CD4-positive, CD25-positive, alpha-beta regulatory T cell (primary cell): ENCODE data around the gene DHRS7B. TPM values are rescaled to one million over a fixed set of nuclear protein-coding genes. Genes with fewer than 3 reads are reported as not detected.

Experiments used
- ATAC-seq, 2 donors: fragments of 150-1000 bp; cut with Tn5 transposase; one replicate each; pipeline ENCODE4 v1.10.0; 2021; ENCODE audit warnings: low read depth in 2 of 2, moderate number of reproducible peaks in 2 of 2, moderate library complexity in 1 of 2
- DNase-seq, 3 donors: peaks; one replicate each; pipeline versions ENCODE4 v3.0.0 to v3.0.0-alpha.2; 2012 to 2022; ENCODE audit warnings: mixed read lengths in 1 of 3
- H3K27ac ChIP-seq: one replicate; pipeline ENCODE4 v1.7.0; 2013; ENCODE audit warnings: mild to moderate bottlenecking, low read length; ENCODE audit not compliant: insufficient read depth, poor library complexity, severe bottlenecking
- H3K27me3 ChIP-seq: one replicate; pipeline ENCODE4 v1.7.0; 2013; ENCODE audit warnings: low read length; ENCODE audit not compliant: control insufficient read depth, insufficient read depth
- H3K36me3 ChIP-seq: one replicate; pipeline ENCODE4 v1.7.0; 2013; ENCODE audit warnings: mild to moderate bottlenecking, low read length, moderate library complexity; ENCODE audit not compliant: control insufficient read depth, insufficient read depth
- H3K4me1 ChIP-seq: 2 replicates; pipeline ENCODE4 v1.7.0; 2013; ENCODE audit warnings: mild to moderate bottlenecking, low read length; ENCODE audit not compliant: insufficient read depth, control insufficient read depth, poor library complexity, severe bottlenecking
- H3K4me3 ChIP-seq: one replicate; pipeline ENCODE4 v1.7.0; 2013; ENCODE audit warnings: low read depth, mild to moderate bottlenecking, low read length, moderate library complexity
- H3K9me3 ChIP-seq, 2 experiments: 1 replicate in 1 of 2; 2 replicates in 1 of 2; pipeline ENCODE4 v1.7.0; 2013; ENCODE audit warnings: low read length in 2 of 2, mild to moderate bottlenecking in 1 of 2, moderate library complexity in 1 of 2; ENCODE audit not compliant: control insufficient read depth in 2 of 2
- H3K27ac Mint-ChIP-seq, 3 donors: one replicate each; pipeline ENCODE4 v1.8.0; 2020 to 2022; ENCODE audit warnings: mild to moderate bottlenecking in 3 of 3, mixed read lengths in 3 of 3, moderate library complexity in 2 of 3
- H3K27me3 Mint-ChIP-seq: one replicate; pipeline ENCODE4 v1.8.0; 2022; ENCODE audit warnings: mild to moderate bottlenecking, mixed read lengths
- H3K36me3 Mint-ChIP-seq: one replicate; pipeline ENCODE4 v1.8.0; 2020; ENCODE audit warnings: mixed read lengths
- H3K4me1 Mint-ChIP-seq, 4 donors: one replicate each; pipeline ENCODE4 v1.8.0; 2020 to 2022; ENCODE audit warnings: mixed read lengths in 4 of 4, mild to moderate bottlenecking in 1 of 4
- H3K4me3 Mint-ChIP-seq, 4 donors: one replicate each; pipeline ENCODE4 v1.8.0; 2020 to 2022; ENCODE audit warnings: mild to moderate bottlenecking in 4 of 4, mixed read lengths in 4 of 4, moderate library complexity in 3 of 4
- H3K9me3 Mint-ChIP-seq, 7 donors: one replicate each; pipeline ENCODE4 v1.8.0; 2020 to 2022; ENCODE audit warnings: mixed read lengths in 7 of 7, mild to moderate bottlenecking in 3 of 7, moderate library complexity in 2 of 7
- polyA plus RNA-seq, 4 donors: library from polyadenylated mRNA; unstranded; fragments of 300-500 nt; fragmentation: Illumina TruSeq; gene quantifications; one replicate each; pipeline ENCODE4 v1.2.3, GENCODE V29; 2021
- total RNA-seq: library from RNA; stranded (reverse); gene quantifications from one replicate; pipeline ENCODE4 v1.2.3, GENCODE V29; 2022

Gene DHRS7B
- total and polyA plus RNA-seq, 5 donors from 2014 or later = 7.6 to 17.2 (median 12.2) TPM

DNA sequence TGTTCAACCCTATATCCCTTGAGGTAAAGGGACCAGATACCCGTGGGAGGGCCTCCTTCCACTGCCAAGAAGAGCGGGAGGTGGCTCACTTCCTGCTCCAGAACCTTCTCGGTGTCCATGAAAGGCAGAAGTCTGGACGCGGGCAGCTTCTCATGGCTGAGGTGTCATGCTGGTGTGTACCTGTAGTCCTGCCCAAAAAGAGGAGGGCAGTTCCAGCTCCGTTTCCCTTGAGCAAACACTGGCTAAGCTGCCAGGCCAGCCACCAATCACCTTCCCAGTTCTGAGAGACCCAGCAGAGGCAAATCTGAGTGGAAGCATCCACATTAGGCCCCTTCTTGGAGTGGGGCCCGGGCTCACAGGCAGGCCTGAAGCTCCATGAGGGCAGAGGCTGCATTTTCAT lies 81.6 kb downstream of the DHRS7B start:
- Mint-ChIP-seq H3K27ac (no peak overlapping the region), H3K36me3 (peaks cover 3% of the 10 kb centered on the region), H3K27me3 (no peaks in the 10 kb centered on the region), H3K4me3 (no peak overlapping the region), H3K9me3 (no peaks in the 10 kb centered on the region), H3K4me1 (peaks cover 6 to 63% (median 33%) of the 10 kb centered on the region in 4 donors)
- Histone ChIP-seq H3K4me3 (no peak overlapping the region), H3K9me3 (no peaks in the 10 kb centered on the region), H3K27ac (no peak overlapping the region), H3K36me3 (peaks cover 29% of the 10 kb centered on the region), H3K4me1 (peaks cover 37% of the 10 kb centered on the region), H3K27me3 (no peaks in the 10 kb centered on the region)
- ATAC-seq (no peak), DNase-seq (no peak)

DNA sequence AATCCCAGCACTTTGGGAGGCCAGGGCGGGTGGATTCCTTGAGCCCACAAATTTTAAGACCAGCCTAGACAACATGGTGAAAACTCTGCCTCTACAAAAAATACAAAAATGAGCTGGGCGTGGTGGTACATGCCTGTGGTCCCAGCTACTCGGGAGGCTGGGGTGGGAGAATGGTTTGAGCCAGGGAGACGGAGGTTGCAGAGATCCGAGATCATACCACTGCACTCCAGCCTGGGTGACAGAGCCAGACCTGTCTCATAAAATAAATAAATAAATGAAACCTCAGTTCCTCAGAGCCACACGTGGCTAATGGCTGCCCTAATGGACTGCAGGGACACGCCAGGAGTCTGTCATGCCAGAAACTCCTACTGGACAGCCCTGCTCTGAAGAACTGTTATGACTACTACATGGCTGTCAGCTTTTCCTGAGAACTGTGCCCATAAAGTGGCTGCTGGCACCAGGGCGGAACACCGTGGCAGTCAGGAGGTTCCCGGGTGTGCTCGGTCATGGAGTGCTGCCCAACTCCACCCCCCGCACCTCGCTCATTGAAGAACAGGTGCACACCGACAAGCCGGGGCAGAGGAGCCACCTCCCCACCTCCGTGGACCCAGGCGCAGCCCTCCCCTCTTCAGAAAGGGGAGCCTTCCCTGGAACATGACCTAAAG lies 82.9 kb downstream of the DHRS7B start:
- no peak for ATAC-seq
- Mint-ChIP-seq H3K4me1 (peaks cover 6 to 63% (median 34%) of the 10 kb centered on the region in 4 donors), H3K27me3 (no peaks in the 10 kb centered on the region), H3K36me3 (peaks cover 3% of the 10 kb centered on the region), H3K4me3 (peak overlapping the region in 1 of 4 donors; percentile 63), H3K27ac (peak overlapping the region; percentile 14 to 69 (median 59)), H3K9me3 (no peaks in the 10 kb centered on the region)
- peaks cover 28% of the 10 kb centered on the region for H3K36me3 ChIP-seq
- H3K4me1 ChIP-seq = peaks cover 40% of the 10 kb centered on the region
- no peak for DNase-seq
- H3K4me3 ChIP-seq = no peak overlapping the region
- no peak overlapping the region for H3K27ac ChIP-seq
- no peaks in the 10 kb centered on the region for H3K9me3 ChIP-seq
- H3K27me3 ChIP-seq = no peaks in the 10 kb centered on the region

- H3K27me3 Mint-ChIP-seq = no peaks in the 10 kb centered on the region
- no peaks in the 10 kb centered on the region for H3K27me3 ChIP-seq
- H3K4me1 ChIP-seq = peaks cover 44% of the 10 kb centered on the region
- no peaks in the 10 kb centered on the region for H3K9me3 ChIP-seq
- H3K27ac ChIP-seq = no peak overlapping the region
- H3K9me3 Mint-ChIP-seq = no peaks in the 10 kb centered on the region
- ATAC-seq = no peak
- peaks cover 25% of the 10 kb centered on the region for H3K36me3 ChIP-seq
- H3K4me1 Mint-ChIP-seq = peaks cover 6 to 63% (median 37%) of the 10 kb centered on the region in 4 donors
- peak overlapping the region in 2 of 4 donors; percentile 58 to 63 for H3K4me3 Mint-ChIP-seq
- H3K36me3 Mint-ChIP-seq = peaks cover 3% of the 10 kb centered on the region
- H3K27ac Mint-ChIP-seq = peak overlapping the region in 2 of 3 donors; percentile 59 to 69
- no peak for DNase-seq
- no peak overlapping the region for H3K4me3 ChIP-seq
Measured at GRCh38 chr17:21210411-21211076, 83.8 kb downstream of the DHRS7B start.

GRCh38 chr17:21211825-21212479 lies 85.2 kb downstream of the DHRS7B start:
- Histone ChIP-seq H3K4me3 (peak overlapping the region; percentile 92), H3K36me3 (peaks cover 22% of the 10 kb centered on the region), H3K9me3 (no peaks in the 10 kb centered on the region), H3K27me3 (no peaks in the 10 kb centered on the region), H3K4me1 (peaks cover 38% of the 10 kb centered on the region), H3K27ac (no peak overlapping the region)
- no peaks in the 10 kb centered on the region for H3K9me3 Mint-ChIP-seq
- no peak for ATAC-seq
- H3K27me3 Mint-ChIP-seq = no peaks in the 10 kb centered on the region
- H3K36me3 Mint-ChIP-seq = peaks cover 3% of the 10 kb centered on the region
- peaks cover 6 to 71% (median 37%) of the 10 kb centered on the region in 4 donors for H3K4me1 Mint-ChIP-seq
- H3K4me3 Mint-ChIP-seq = peak overlapping the region; percentile 91 to 97 (median 93)
- H3K27ac Mint-ChIP-seq = peak overlapping the region; percentile 74 to 91 (median 84)
- no peak for DNase-seq

DNA sequence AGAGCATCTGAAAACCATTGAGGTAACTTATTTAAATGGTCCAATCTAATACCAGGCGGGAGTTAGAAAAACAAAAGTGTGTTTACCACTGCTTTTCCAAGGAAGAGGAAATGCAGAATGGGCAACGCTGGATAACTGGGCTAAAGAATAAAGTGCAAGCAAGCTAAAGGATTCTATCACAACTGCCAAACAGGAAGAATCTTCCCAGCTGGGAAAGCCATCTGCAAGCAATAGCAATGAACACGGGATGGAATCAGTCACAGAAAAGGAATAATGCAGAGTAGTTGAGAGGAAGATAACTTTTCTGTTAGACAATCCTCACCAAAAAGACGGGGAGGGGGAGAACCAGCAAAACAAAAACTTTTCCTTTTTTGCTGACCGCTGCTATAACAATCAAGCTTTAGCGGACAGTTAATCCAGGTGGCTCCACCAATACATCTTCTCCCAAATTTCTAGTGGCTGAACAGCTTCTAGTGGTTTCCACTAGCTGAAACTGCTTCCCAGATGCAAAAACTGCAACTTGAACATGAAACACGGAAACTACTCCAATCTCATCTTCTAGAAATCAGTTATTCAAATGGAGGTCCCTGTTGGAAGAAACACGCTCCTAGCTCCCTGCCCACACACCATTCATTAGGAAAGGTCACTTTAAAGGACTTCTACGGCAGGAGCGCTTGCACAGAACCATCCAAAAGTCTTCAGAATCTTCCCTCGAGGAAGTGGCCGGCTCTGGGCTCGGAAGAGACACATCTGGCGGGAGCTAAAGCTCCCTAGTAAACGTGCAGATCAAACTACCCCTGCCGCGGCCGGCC lies 86.3 kb downstream of the DHRS7B start:
- peak overlapping the region; percentile 88 for H3K27ac ChIP-seq
- Mint-ChIP-seq H3K27ac (peak overlapping the region; percentile 86 to 92 (median 91)), H3K9me3 (no peaks in the 10 kb centered on the region), H3K36me3 (peaks cover 7% of the 10 kb centered on the region), H3K4me3 (peak overlapping the region; percentile 91 to 97 (median 93)), H3K4me1 (peaks cover 6 to 78% (median 38%) of the 10 kb centered on the region in 4 donors), H3K27me3 (no peaks in the 10 kb centered on the region)
- DNase-seq (peak in 1 of 3 donors; percentile 2), ATAC-seq (no peak)
- H3K4me1 ChIP-seq = peaks cover 38% of the 10 kb centered on the region
- H3K27me3 ChIP-seq = no peaks in the 10 kb centered on the region
- H3K9me3 ChIP-seq = no peaks in the 10 kb centered on the region
- peak overlapping the region; percentile 92 for H3K4me3 ChIP-seq
- H3K36me3 ChIP-seq = peaks cover 22% of the 10 kb centered on the region

GRCh38 chr17:21213638-21214014 lies 86.9 kb downstream of the DHRS7B start:
- ATAC-seq (peak in 1 of 2 donors; percentile 0), DNase-seq (no peak)
- Mint-ChIP-seq H3K4me1 (peaks cover 8 to 76% (median 38%) of the 10 kb centered on the region in 4 donors), H3K27me3 (no peaks in the 10 kb centered on the region), H3K27ac (peak overlapping the region; percentile 86 to 94 (median 91)), H3K4me3 (peak overlapping the region; percentile 91 to 97 (median 93)), H3K9me3 (no peaks in the 10 kb centered on the region), H3K36me3 (peaks cover 9% of the 10 kb centered on the region)
- peaks cover 17% of the 10 kb centered on the region for H3K36me3 ChIP-seq
- no peaks in the 10 kb centered on the region for H3K27me3 ChIP-seq
- peak overlapping the region; percentile 92 for H3K4me3 ChIP-seq
- peaks cover 38% of the 10 kb centered on the region for H3K4me1 ChIP-seq
- H3K27ac ChIP-seq = peak overlapping the region; percentile 88
- H3K9me3 ChIP-seq = no peaks in the 10 kb centered on the region
